Astrocyte of the spinal cord (primary cell): ENCODE measurements around the gene DNAH10.
A peak's percentile ranks its signal among the peaks of the same experiment; 100 is the strongest.

Experiments
- DNase-seq: peaks from one replicate; pipeline ENCODE4 v3.0.0; 2011; ENCODE audit warnings: low read depth, low spot score
- H3K4me3 ChIP-seq: 2 replicates; pipeline ENCODE4 v1.5.1; 2011; ENCODE audit warnings: low read depth, mild to moderate bottlenecking, low read length, moderate library complexity
- CTCF ChIP-seq: IDR thresholded peaks from 2 replicates; pipeline ENCODE4 v1.5.1; 2012; ENCODE audit warnings: low read depth, mild to moderate bottlenecking, low read length, inconsistent platforms
- in situ Hi-C: cut with HindIII; loops from 2 replicates; pipeline ENCODE4 v1.10.0; 2017; ENCODE audit warnings: low sequenced_read_pairs

DNAH10 gene

GRCh38 chr12:123888989-123889388 is 126.9 kb downstream of the DNAH10 start:
- no peak for TF ChIP-seq CTCF
- in situ Hi-C loops: no loop called here
- no peak overlapping the region for H3K4me3 ChIP-seq
- no peak for DNase-seq

GRCh38 chr12:123889848-123890535 is 127.9 kb downstream of the DNAH10 start:
- in situ Hi-C loops: no loop called here
- DNase-seq: no peak
- TF ChIP-seq CTCF: no peak
- H3K4me3 ChIP-seq: no peak overlapping the region

- DNase-seq: no peak
- in situ Hi-C loops: no loop called here
- no peak for TF ChIP-seq CTCF
- H3K4me3 ChIP-seq: no peak overlapping the region
These were observed 128.4 kb downstream of the DNAH10 start for GRCh38 chr12:123890536-123890902.

- no peak for DNase-seq
- in situ Hi-C loops: no loop called here
- H3K4me3 ChIP-seq: no peak overlapping the region
- TF ChIP-seq CTCF: no peak
These were observed 128.9 kb downstream of the DNAH10 start for GRCh38 chr12:123891011-123891410.

GRCh38 chr12:123891516-123892179 is 129.5 kb downstream of the DNAH10 start:
- DNase-seq: peak; percentile 48
- no peak overlapping the region for H3K4me3 ChIP-seq
- in situ Hi-C loops: no loop called here
- TF ChIP-seq CTCF: peak; percentile 4

- in situ Hi-C loops: no loop called here
- H3K4me3 ChIP-seq: no peak overlapping the region
- TF ChIP-seq CTCF: no peak
- DNase-seq: no peak
These were observed 130.1 kb downstream of the DNAH10 start for GRCh38 chr12:123892180-123892559.
